GM21390 (cell line): ENCODE measurements around the gene CCNQ.
A peak's percentile ranks its signal among the peaks of the same experiment; 100 is the strongest.
"Not testable (repeated sequence)": the region's sequence is repeated elsewhere in the genome, so short reads cannot be mapped to it uniquely, and the experiment has no call there.

Experiments
- ATAC-seq: cut with Tn5 transposase; IDR thresholded peaks from one replicate; pipeline ENCODE4 v1.9.1; 2021; ENCODE audit not compliant: unreplicated experiment

The CCNQ gene

DNA sequence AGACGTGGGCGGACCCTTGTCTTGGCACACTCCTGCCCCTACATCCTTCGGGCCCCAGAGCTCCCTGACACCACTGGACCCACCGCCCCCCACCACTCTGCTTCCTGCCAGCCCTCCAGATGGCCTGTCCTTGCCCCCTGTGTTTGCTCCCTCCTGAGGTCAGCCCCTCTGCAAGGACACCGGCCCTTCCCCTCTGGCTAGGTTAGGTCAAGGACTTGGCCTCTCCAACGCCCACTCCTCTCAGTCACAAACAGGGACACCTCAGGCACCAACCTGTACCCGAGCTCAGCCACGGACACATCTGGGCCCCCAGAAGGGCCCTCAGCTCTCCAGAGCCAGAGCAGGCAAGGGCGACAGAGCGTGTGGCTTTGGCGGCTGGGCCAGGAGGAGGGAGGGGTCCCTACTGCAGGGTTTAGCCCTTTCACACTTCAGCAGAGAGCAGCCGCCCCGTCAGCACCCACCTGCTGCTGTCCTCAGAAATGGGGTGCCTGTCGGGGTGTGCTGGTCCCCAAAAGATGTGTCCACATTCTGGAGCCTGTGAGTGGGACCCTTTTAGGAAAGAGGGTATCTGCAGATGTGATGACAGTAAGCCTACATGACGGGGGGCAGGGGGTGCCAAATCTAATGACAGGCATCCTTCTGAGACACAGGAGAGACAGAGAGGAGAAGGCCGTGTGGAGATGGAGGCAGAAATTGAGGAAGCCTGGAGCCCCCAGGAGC lies 24.5 kb upstream of the CCNQ start:
- ATAC-seq = no peak

- no peak for ATAC-seq
Observed at GRCh38 chrX:153622661-153623309, 23.8 kb upstream of the CCNQ start.

- ATAC-seq = no peak
Observed at GRCh38 chrX:153621949-153622598, 23.1 kb upstream of the CCNQ start.

DNA sequence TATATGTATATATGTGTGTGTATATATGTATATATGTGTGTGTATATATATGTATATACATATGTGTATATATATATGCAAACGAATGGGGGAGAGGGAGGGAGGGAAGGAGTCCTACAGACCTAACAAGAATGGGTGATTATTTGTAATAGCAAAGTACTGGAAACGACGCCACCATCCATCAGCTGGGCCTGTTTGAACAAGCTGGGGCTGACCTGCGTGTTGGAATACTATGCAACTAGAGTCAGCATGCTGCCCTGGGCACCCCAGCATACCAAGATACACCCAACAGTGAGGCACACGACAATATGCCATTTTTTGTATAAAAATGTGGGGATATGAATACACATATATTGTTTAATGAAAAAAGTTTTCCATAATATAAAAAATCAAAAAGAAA lies 21.6 kb upstream of the CCNQ start:
- no peak for ATAC-seq

- no peak for ATAC-seq
Observed at GRCh38 chrX:153614818-153615217, 15.9 kb upstream of the CCNQ start.

- ATAC-seq = no peak
Observed at GRCh38 chrX:153612413-153612812, 13.5 kb upstream of the CCNQ start.

- ATAC-seq = no peak
Observed at GRCh38 chrX:153611298-153612095, 12.6 kb upstream of the CCNQ start.

- ATAC-seq = no peak
Observed at GRCh38 chrX:153610836-153611213, 11.9 kb upstream of the CCNQ start.

- ATAC-seq = peak; percentile 80
Observed at GRCh38 chrX:153609917-153610835, 11.2 kb upstream of the CCNQ start.

GRCh38 chrX:153608806-153609205 lies 9.9 kb upstream of the CCNQ start:
- no peak for ATAC-seq

DNA sequence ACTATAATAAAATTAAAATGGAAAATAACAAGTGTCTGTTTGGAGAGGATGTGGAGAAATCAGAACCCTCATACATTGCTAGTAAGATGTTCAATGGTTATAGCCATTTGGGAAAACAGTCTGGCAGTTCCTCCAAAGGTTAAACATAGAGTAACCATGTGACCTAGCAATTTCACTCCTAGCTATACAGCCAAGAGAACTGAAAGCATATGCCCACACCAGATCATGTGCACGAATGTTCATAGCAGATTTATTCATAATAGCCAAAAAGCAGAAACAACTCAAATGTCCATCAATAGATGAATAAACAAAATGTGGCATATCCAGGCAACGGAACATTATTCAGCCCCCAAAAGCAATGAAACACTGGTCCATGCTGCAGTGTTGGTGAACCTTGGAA lies 9.4 kb upstream of the CCNQ start:
- no peak for ATAC-seq

GRCh38 chrX:153606503-153606902 lies 7.6 kb upstream of the CCNQ start:
- ATAC-seq = no peak

GRCh38 chrX:153604666-153605380 lies 5.9 kb upstream of the CCNQ start:
- ATAC-seq = not testable (repeated sequence)

DNA sequence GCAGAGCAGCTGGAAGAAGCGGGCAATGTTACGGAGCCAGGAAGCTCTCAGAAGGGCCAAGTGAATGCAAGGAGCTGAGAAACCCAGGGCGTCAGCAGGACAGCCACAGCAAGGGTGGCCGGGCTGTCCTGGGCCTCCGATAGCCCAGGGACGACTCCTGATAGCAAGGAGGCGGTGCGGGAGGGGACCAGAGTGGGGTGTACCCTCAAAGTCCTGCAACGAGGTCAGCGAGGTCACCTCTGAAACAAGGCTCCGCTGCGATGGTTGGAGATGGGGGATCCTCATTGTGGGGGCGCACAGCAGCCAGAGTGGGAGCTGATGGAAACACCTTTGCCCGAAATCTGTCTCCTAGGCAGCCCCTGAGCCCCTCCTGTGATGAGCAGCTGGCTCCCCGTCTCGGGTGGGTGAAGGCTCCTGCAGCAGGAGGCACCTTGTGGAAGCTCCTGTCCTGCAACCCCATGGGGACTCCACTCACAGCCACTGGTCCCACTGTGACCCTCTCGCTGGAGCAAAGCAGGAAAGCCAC lies 4.3 kb upstream of the CCNQ start:
- no peak for ATAC-seq

- no peak for ATAC-seq
Observed at GRCh38 chrX:153602601-153603000, 3.7 kb upstream of the CCNQ start.

GRCh38 chrX:153601511-153602110 lies 2.7 kb upstream of the CCNQ start:
- ATAC-seq = no peak

DNA sequence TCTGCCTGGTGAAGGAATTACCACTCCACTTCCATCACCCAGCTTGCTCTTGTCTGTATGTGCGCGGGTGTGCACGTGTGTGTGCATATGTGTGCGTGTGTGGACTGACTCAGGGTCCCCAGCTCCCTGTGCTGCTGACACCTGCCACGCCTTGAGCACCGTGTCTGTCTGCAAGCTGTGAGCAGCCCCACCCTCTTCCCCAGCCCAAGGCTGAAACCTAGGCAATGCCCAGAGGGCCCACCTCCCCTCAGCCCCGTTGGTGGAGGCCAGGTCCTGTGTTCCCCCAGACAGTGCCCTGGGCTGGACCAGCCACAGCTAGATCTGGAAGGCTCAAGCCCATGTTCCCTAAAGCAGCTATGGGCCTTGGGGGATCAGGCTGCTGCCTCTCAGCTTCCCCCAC lies 2.0 kb upstream of the CCNQ start:
- no peak for ATAC-seq

GRCh38 chrX:153600032-153600373 lies 1.1 kb upstream of the CCNQ start:
- no peak for ATAC-seq
